Ishikawa (cell line): ENCODE results near the gene BRAT1.

ENCODE experiments used
- CEBPB ChIP-seq: IDR thresholded peaks from 2 replicates; pipeline ENCODE4 v1.6.1; 2012
- CREB1 ChIP-seq: IDR thresholded peaks from 2 replicates; pipeline ENCODE4 v1.6.1; 2012; ENCODE audit warnings: low read depth
- EGR1 ChIP-seq: IDR thresholded peaks from 2 replicates; pipeline ENCODE4 v1.6.1; 2012
- EP300 ChIP-seq: IDR thresholded peaks from 2 replicates; pipeline ENCODE4 v1.6.1; 2012; ENCODE audit warnings: borderline replicate concordance
- MAX ChIP-seq: IDR thresholded peaks from 2 replicates; pipeline ENCODE4 v1.6.1; 2012
- REST ChIP-seq: IDR thresholded peaks from 2 replicates; pipeline ENCODE4 v1.6.1; 2012; ENCODE audit warnings: low read depth, mild to moderate bottlenecking

DNA sequence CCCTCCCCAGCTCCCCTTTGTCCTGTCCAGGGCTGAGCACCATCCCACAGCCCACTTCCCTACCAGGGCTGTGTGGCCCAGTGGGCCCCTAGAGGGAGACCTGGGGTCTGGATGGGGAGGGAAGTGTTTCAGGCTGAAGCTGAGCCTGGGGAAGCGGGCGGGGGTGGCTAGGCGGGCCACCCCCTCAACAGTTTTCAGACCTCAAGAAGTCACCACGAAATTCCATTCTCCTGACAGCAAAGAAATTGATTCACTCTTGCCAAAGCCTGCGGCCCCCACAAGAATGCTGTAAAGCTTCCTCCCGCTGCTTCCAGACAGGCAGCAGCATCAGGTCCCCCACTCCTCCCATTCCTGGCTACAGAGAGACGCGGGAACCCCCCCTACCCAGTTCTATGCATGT is 38.3 kb downstream of the BRAT1 start:
- TF ChIP-seq EGR1 (no peak), EP300 (no peak), MAX (no peak), CREB1 (no peak), REST (no peak), CEBPB (no peak)
